OCI-LY1 (cell line): Measurements from ENCODE around the gene NFIA.

Experiments used
- H2AFZ ChIP-seq: fragments of 200-600 bp; sonication (generic), shearing (Covaris generic); 2 replicates; pipeline ENCODE4 v1.6.0; 2014; ENCODE audit warnings: antibody characterized with exemption, mild to moderate bottlenecking, low read length
- H3F3A ChIP-seq: fragments of 200-600 bp; sonication (generic), shearing (Covaris generic); 2 replicates; pipeline ENCODE4 v1.6.0; 2014; ENCODE audit warnings: mild to moderate bottlenecking, antibody characterized with exemption, low read length, moderate library complexity; ENCODE audit not compliant: insufficient read depth
- H3K27ac ChIP-seq: fragments of 200-600 bp; sonication (generic); 2 replicates; pipeline ENCODE4 v1.5.1; 2014; ENCODE audit warnings: low read length, mixed run types, mild to moderate bottlenecking, low read depth; ENCODE audit not compliant: poor library complexity, severe bottlenecking
- H3K27me3 ChIP-seq: fragments of 200-600 bp; sonication (generic); 2 replicates; pipeline ENCODE4 v1.6.0; 2014; ENCODE audit warnings: antibody characterized with exemption, mild to moderate bottlenecking, low read length, moderate library complexity; ENCODE audit not compliant: insufficient read depth
- H3K36me3 ChIP-seq: fragments of 200-600 bp; sonication (generic); 2 replicates; pipeline ENCODE4 v1.6.1; 2014; ENCODE audit warnings: mild to moderate bottlenecking, antibody characterized with exemption, low read length, moderate library complexity, mixed read lengths; ENCODE audit not compliant: insufficient read depth
- H3K4me1 ChIP-seq: fragments of 200-600 bp; sonication (generic); 2 replicates; pipeline ENCODE4 v1.5.1; 2014; ENCODE audit warnings: mild to moderate bottlenecking, low read length, moderate library complexity; ENCODE audit not compliant: insufficient read depth, severe bottlenecking
- H3K4me2 ChIP-seq: fragments of 200-600 bp; sonication (generic), shearing (Covaris generic); 2 replicates; pipeline ENCODE4 v1.6.1; 2014; ENCODE audit warnings: low read length
- H3K4me3 ChIP-seq: fragments of 200-600 bp; sonication (generic); 2 replicates; pipeline ENCODE4 v1.5.1; 2014; ENCODE audit warnings: low read length, low read depth, mild to moderate bottlenecking, mixed read lengths; ENCODE audit not compliant: poor library complexity, severe bottlenecking
- H3K79me2 ChIP-seq: fragments of 200-600 bp; shearing (Covaris generic); 2 replicates; pipeline ENCODE4 v1.6.1; 2016; ENCODE audit warnings: mixed run types, low read length, mixed read lengths; ENCODE audit not compliant: insufficient read depth
- H3K9ac ChIP-seq: fragments of 200-600 bp; sonication (generic), shearing (Covaris generic); 2 replicates; pipeline ENCODE4 v1.6.1; 2014; ENCODE audit warnings: mild to moderate bottlenecking, low read length, mixed read lengths
- H3K9me2 ChIP-seq: fragments of 200-600 bp; sonication (generic), shearing (Covaris generic); 2 replicates; pipeline ENCODE4 v1.6.1; 2014; ENCODE audit warnings: low read depth, mild to moderate bottlenecking, low read length, mixed read lengths
- H3K9me3 ChIP-seq: fragments of 200-600 bp; shearing (Covaris generic); 2 replicates; pipeline ENCODE4 v1.6.1; 2014; ENCODE audit warnings: low read length, mixed read lengths
- H4K20me1 ChIP-seq: fragments of 200-600 bp; sonication (generic), shearing (Covaris generic); 2 replicates; pipeline ENCODE4 v1.6.0; 2016; ENCODE audit warnings: mild to moderate bottlenecking, low read length; ENCODE audit not compliant: insufficient read depth
- CTCF ChIP-seq: fragments of 200-600 bp; sonication (generic), shearing (Covaris generic); IDR thresholded peaks from 2 replicates; pipeline ENCODE4 v1.5.1; 2017; ENCODE audit warnings: mild to moderate bottlenecking, antibody characterized with exemption, low read length, moderate library complexity, mixed read lengths
- EZH2 ChIP-seq: fragments of 200-600 bp; sonication (generic), shearing (Covaris generic); IDR thresholded peaks from 2 replicates; pipeline ENCODE4 v1.8.0; 2017; ENCODE audit warnings: borderline replicate concordance, mixed run types, mild to moderate bottlenecking, antibody characterized with exemption, low read length, moderate library complexity, mixed read lengths

Gene NFIA

GRCh38 chr1:61362351-61362750, 280.0 kb downstream of the NFIA start:
- H4K20me1 ChIP-seq: no peaks in the 10 kb centered on the region
- no peaks in the 10 kb centered on the region for H3K27me3 ChIP-seq
- no peaks in the 10 kb centered on the region for H3K9me3 ChIP-seq
- no peaks in the 10 kb centered on the region for H3K4me1 ChIP-seq
- no peaks in the 10 kb centered on the region for H3F3A ChIP-seq
- no peak overlapping the region for H3K4me3 ChIP-seq
- no peaks in the 10 kb centered on the region for H3K9me2 ChIP-seq
- H3K36me3 ChIP-seq: peaks cover 22% of the 10 kb centered on the region; the same call in 1 of the 2 replicates
- TF ChIP-seq EZH2 (no peak), CTCF (no peak)
- H3K9ac ChIP-seq: no peak overlapping the region
- no peaks in the 10 kb centered on the region for H3K79me2 ChIP-seq
- no peak overlapping the region for H3K4me2 ChIP-seq
- H3K27ac ChIP-seq: no peak overlapping the region
- H2AFZ ChIP-seq: no peak overlapping the region

GRCh38 chr1:61368366-61368765, 286.0 kb downstream of the NFIA start:
- Histone ChIP-seq H3K36me3 (peaks cover 8% of the 10 kb centered on the region; the same call in 1 of the 2 replicates), H3K4me2 (no peak overlapping the region), H4K20me1 (no peaks in the 10 kb centered on the region), H3K9ac (no peak overlapping the region), H3F3A (no peaks in the 10 kb centered on the region), H3K27me3 (no peaks in the 10 kb centered on the region), H3K9me2 (no peaks in the 10 kb centered on the region), H2AFZ (no peak overlapping the region), H3K27ac (no peak overlapping the region), H3K79me2 (no peaks in the 10 kb centered on the region), H3K4me1 (no peaks in the 10 kb centered on the region), H3K4me3 (no peak overlapping the region), H3K9me3 (no peaks in the 10 kb centered on the region)
- TF ChIP-seq CTCF (no peak), EZH2 (no peak)

- Histone ChIP-seq H3K9ac (no peak overlapping the region), H3K79me2 (no peaks in the 10 kb centered on the region), H3K27me3 (no peaks in the 10 kb centered on the region), H3K36me3 (peaks cover 8% of the 10 kb centered on the region; the same call in 1 of the 2 replicates), H3K9me3 (no peaks in the 10 kb centered on the region), H4K20me1 (no peaks in the 10 kb centered on the region), H3K4me3 (no peak overlapping the region), H3K4me2 (no peak overlapping the region), H3F3A (no peaks in the 10 kb centered on the region), H2AFZ (no peak overlapping the region), H3K27ac (no peak overlapping the region), H3K9me2 (no peaks in the 10 kb centered on the region), H3K4me1 (no peaks in the 10 kb centered on the region)
- TF ChIP-seq CTCF: no peak
- no peak for TF ChIP-seq EZH2
Measured at GRCh38 chr1:61368876-61369275, 286.5 kb downstream of the NFIA start.
